ENCODE results near the gene AANAT. TPM values are rescaled to one million over a fixed set of nuclear protein-coding genes. Genes with fewer than 3 reads are reported as not detected.

The AANAT gene
- total and polyA plus RNA-seq, 2 experiments from 2014 or later = not detected

DNA sequence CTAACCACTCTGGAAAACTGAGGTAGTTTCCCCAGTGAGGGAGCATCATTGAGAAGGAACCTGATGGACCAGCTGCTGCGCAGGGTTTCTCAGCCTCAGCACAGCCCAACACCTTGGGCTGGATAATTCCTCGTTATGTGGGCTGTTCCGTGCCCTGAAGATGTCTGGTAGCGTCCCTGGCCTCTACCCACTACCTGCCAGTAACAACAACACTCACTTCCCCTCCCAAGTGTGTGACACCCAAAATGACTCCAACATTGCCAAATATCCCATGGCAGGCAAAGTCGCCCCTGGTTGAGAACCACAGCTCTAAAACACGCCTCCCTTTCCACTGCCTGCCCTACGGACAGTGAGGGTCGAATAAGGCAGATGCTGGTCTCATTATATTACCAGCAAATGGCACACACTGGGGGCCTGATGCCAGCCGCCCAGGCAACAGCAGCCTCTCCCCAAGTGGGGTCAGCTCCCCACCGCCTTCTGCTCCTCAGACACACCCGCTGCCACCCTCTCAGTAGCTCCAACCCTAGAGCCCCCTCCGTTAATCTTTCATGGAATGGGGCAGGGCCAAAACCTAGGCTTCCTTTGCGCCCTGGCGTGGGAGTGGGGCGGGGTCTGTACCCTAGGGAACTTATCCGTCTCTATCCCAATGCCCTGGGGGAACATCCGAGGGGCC is 32.8 kb downstream of the AANAT start:
- peak overlapping the region; percentile 63 for H3K4me2 ChIP-seq (ENCODE audit: unreplicated experiment)
- H3K27ac ChIP-seq = no peak overlapping the region
- no peaks in the 10 kb centered on the region for H3K9me3 ChIP-seq (ENCODE audit: low read depth)
- no peak overlapping the region for H2AFZ ChIP-seq
- no peaks in the 10 kb centered on the region for H3K36me3 ChIP-seq (ENCODE audit: low read depth)
- H3K9ac ChIP-seq = peak overlapping the region; percentile 68
- 79 to 81% methylated on average over 17 of the region's 17 CpGs for WGBS, 2 experiments (ENCODE audit: low coverage in 1 of 2, low lambda C conversion rate in 2 of 2, missing lambda C conversion rate in 2 of 2)
- H3K79me2 ChIP-seq (ENCODE audit: insufficient read depth) = peaks cover 5% of the 10 kb centered on the region
- H3K4me1 ChIP-seq (ENCODE audit: insufficient read depth) = peaks cover 9% of the 10 kb centered on the region
- peak overlapping the region; percentile 74 for H3K4me3 ChIP-seq
- TF ChIP-seq EZH2phosphoT487 (IDR thresholded peaks at IDR 0.05; ENCODE audit: insufficient read depth, low read depth) (no peak), EZH2 (IDR thresholded peaks at IDR 0.05; ENCODE audit: insufficient read depth, poor library complexity, severe bottlenecking) (no peak)
- no peaks in the 10 kb centered on the region for H3K27me3 ChIP-seq (replicated peaks; ENCODE audit: insufficient read depth)
- H3F3A ChIP-seq (ENCODE audit: insufficient read depth) = peaks cover 6% of the 10 kb centered on the region; the same call in 1 of the 2 replicates
- in situ Hi-C loops (cut with MboI) = no loop called here
- DNase-seq = no peak
- no peaks in the 10 kb centered on the region for H4K20me1 ChIP-seq (ENCODE audit: insufficient read depth)
- H3K9me2 ChIP-seq (ENCODE audit: insufficient read depth) = no peaks in the 10 kb centered on the region

DNA sequence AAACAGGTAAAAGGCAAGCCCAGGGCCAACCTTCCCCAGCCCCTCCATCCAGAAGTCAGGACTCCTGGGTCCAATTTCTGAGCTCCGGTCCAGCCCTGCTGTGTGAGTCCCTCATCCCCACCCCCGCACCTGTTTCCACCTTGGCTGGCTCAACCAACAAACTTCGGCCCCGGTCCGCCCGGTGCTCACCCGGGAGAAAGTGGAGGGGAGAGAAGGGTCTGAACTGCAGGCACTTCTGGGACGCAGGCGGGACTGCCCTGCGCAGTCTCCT is 33.3 kb downstream of the AANAT start:
- WGBS, 2 experiments (ENCODE audit: low coverage in 1 of 2, low lambda C conversion rate in 2 of 2, missing lambda C conversion rate in 2 of 2) = 31 to 41% methylated on average over 10 of the region's 10 CpGs
- Histone ChIP-seq H2AFZ (peak overlapping the region; percentile 83), H3K4me3 (peak overlapping the region; percentile 74), H3K4me2 (ENCODE audit: unreplicated experiment) (peak overlapping the region; percentile 63), H3K36me3 (ENCODE audit: low read depth) (no peaks in the 10 kb centered on the region), H3K9me2 (ENCODE audit: insufficient read depth) (no peaks in the 10 kb centered on the region), H3K27me3 (replicated peaks; ENCODE audit: insufficient read depth) (no peaks in the 10 kb centered on the region), H4K20me1 (ENCODE audit: insufficient read depth) (no peaks in the 10 kb centered on the region), H3K27ac (no peak overlapping the region), H3F3A (ENCODE audit: insufficient read depth) (peaks cover 6% of the 10 kb centered on the region; the same call in 1 of the 2 replicates), H3K9ac (peak overlapping the region; percentile 68), H3K4me1 (ENCODE audit: insufficient read depth) (peaks cover 9% of the 10 kb centered on the region), H3K79me2 (ENCODE audit: insufficient read depth) (peaks cover 5% of the 10 kb centered on the region), H3K9me3 (ENCODE audit: low read depth) (no peaks in the 10 kb centered on the region)
- in situ Hi-C loops (cut with MboI) = no loop called here
- TF ChIP-seq EZH2 (IDR thresholded peaks at IDR 0.05; ENCODE audit: insufficient read depth, poor library complexity, severe bottlenecking) = no peak
- no peak for TF ChIP-seq EZH2phosphoT487 (IDR thresholded peaks at IDR 0.05; ENCODE audit: insufficient read depth, low read depth)
- DNase-seq = no peak

DNA sequence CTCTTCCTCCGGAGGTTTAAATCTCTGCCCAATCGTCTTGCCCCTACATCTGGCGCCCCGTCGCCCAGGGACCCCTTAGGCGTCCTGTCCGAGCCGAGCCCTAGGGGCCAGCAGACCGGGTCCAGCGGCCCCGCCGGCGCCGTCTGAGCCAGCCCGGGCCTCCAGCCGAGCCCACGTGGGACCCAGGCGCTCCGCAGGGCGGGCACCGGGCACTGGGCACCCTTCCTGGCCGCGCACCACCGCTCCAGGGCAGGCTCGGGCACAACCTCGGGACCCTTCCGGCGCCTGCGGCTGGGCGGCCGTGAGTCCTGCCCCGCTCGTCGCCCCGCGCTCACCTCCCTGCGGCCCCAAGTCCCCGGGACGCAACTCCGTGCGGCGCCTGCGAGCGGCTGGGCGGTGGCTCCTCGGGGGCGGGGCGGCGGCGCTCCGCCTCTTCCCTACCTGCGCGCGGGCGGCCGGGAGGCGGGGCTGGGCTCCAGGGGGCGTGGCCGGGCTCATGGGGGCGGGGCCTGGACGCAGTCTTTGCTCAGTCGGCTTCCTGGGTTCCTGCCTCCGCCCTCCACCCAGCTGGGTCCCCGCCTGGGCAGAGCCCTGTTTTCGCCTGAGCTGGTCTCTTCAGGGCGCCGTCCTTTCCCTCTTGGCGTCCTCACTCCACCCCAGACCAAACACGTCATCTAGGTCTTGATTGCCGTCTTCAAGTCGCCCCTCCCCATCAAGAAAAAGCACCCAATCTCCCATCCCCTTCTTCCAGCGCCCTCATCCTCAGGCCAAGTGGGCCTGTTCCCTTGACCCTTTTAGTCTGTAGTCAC is 33.8 kb downstream of the AANAT start, which contains the start of gene RHBDF2:
Gene RHBDF2, minus strand, starts transcription at position 406 of the 809 bp plus-strand sequence. CDS start 19,899 bp downstream, outside the sequence.
- H2AFZ ChIP-seq = peak within 1 kb of the TSS; percentile 83
- in situ Hi-C loops (cut with MboI) = no loop called here
- no peaks in the 10 kb centered on the region for H4K20me1 ChIP-seq (ENCODE audit: insufficient read depth)
- H3K9ac ChIP-seq = peak within 1 kb of the TSS; percentile 68
- H3K4me3 ChIP-seq = peak within 1 kb of the TSS; percentile 74
- no peaks in the 10 kb centered on the region for H3K36me3 ChIP-seq (ENCODE audit: low read depth)
- no peak within 1 kb of the TSS for H3K27ac ChIP-seq
- peaks cover 6% of the 10 kb centered on the region; the same call in 1 of the 2 replicates for H3F3A ChIP-seq (ENCODE audit: insufficient read depth)
- WGBS, 2 experiments (ENCODE audit: low coverage in 1 of 2, low lambda C conversion rate in 2 of 2, missing lambda C conversion rate in 2 of 2) = 2 to 3% methylated on average over 33 to 54 of the region's 72 CpGs
- H3K4me1 ChIP-seq (ENCODE audit: insufficient read depth) = peaks cover 9% of the 10 kb centered on the region
- no peaks in the 10 kb centered on the region for H3K27me3 ChIP-seq (replicated peaks; ENCODE audit: insufficient read depth)
- peaks cover 5% of the 10 kb centered on the region for H3K79me2 ChIP-seq (ENCODE audit: insufficient read depth)
- peak; percentile 85 for DNase-seq
- H3K4me2 ChIP-seq (ENCODE audit: unreplicated experiment) = peak within 1 kb of the TSS; percentile 63
- H3K9me2 ChIP-seq (ENCODE audit: insufficient read depth) = no peaks in the 10 kb centered on the region
- H3K9me3 ChIP-seq (ENCODE audit: low read depth) = no peaks in the 10 kb centered on the region
- TF ChIP-seq EZH2 (IDR thresholded peaks at IDR 0.05; ENCODE audit: insufficient read depth, poor library complexity, severe bottlenecking) (no peak), EZH2phosphoT487 (IDR thresholded peaks at IDR 0.05; ENCODE audit: insufficient read depth, low read depth) (no peak)

DNA sequence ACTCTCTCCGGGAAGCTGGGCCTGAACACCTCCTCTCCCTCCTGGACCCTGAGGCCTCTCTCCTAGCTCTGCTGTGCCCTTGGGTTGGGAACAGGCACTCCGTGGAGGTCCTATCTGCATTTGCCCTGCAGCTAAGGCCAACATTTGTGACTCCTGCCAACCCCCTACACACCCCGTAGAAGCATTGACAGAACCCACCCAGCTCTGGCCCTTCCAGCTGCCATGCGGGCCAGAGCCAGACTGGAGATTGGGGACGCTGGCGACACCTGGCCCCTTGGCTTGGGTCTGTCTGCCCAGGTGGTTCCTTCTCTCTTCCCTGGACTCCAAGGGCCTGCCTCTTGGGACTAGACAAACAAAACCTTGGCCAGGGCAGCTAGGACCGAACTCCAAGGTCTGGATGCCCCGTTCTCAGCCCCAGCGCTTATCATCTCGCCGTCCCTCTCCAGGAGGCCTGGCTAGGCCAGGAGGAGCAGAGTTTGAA is 34.5 kb downstream of the AANAT start:
- WGBS, 2 experiments (ENCODE audit: low coverage in 1 of 2, low lambda C conversion rate in 2 of 2, missing lambda C conversion rate in 2 of 2) = 88 to 90% methylated on average over 11 of the region's 11 CpGs
- H2AFZ ChIP-seq = peak overlapping the region; percentile 83
- H3K4me3 ChIP-seq = peak overlapping the region; percentile 74
- H3K9me2 ChIP-seq (ENCODE audit: insufficient read depth) = no peaks in the 10 kb centered on the region
- H3K36me3 ChIP-seq (ENCODE audit: low read depth) = no peaks in the 10 kb centered on the region
- H3K4me2 ChIP-seq (ENCODE audit: unreplicated experiment) = peak overlapping the region; percentile 63
- peaks cover 5% of the 10 kb centered on the region for H3K79me2 ChIP-seq (ENCODE audit: insufficient read depth)
- H4K20me1 ChIP-seq (ENCODE audit: insufficient read depth) = no peaks in the 10 kb centered on the region
- H3K27me3 ChIP-seq (replicated peaks; ENCODE audit: insufficient read depth) = no peaks in the 10 kb centered on the region
- peaks cover 9% of the 10 kb centered on the region for H3K4me1 ChIP-seq (ENCODE audit: insufficient read depth)
- peak overlapping the region; percentile 68 for H3K9ac ChIP-seq
- H3K9me3 ChIP-seq (ENCODE audit: low read depth) = no peaks in the 10 kb centered on the region
- TF ChIP-seq EZH2phosphoT487 (IDR thresholded peaks at IDR 0.05; ENCODE audit: insufficient read depth, low read depth) = no peak
- TF ChIP-seq EZH2 (IDR thresholded peaks at IDR 0.05; ENCODE audit: insufficient read depth, poor library complexity, severe bottlenecking) = no peak
- DNase-seq = no peak
- in situ Hi-C loops (cut with MboI) = no loop called here
- H3K27ac ChIP-seq = no peak overlapping the region
- peaks cover 6% of the 10 kb centered on the region; the same call in 1 of the 2 replicates for H3F3A ChIP-seq (ENCODE audit: insufficient read depth)

Measured in GM23248 (cell line).